ENCODE measurements around the gene SORBS2. TPM values are rescaled to one million over a fixed set of nuclear protein-coding genes. Genes with fewer than 3 reads are reported as not detected.
A peak's percentile ranks its signal among the peaks of the same experiment; 100 is the strongest.

SORBS2 gene
- total RNA-seq, 1 donor = under 0.01 TPM

GRCh38 chr4:185654311-185654710 is 157.7 kb downstream of the SORBS2 start:
- no peak for DNase-seq (ENCODE audit: low read depth in 2 of 3, low spot score in 2 of 3)

GRCh38 chr4:185651851-185652250 is 160.1 kb downstream of the SORBS2 start:
- DNase-seq (ENCODE audit: low read depth in 2 of 3, low spot score in 2 of 3) = no peak

GRCh38 chr4:185651137-185651677 is 160.8 kb downstream of the SORBS2 start:
- no peak for DNase-seq (ENCODE audit: low read depth in 2 of 3, low spot score in 2 of 3)

- DNase-seq (ENCODE audit: low read depth in 2 of 3, low spot score in 2 of 3) = no peak
Observed at GRCh38 chr4:185648631-185649030, 163.4 kb downstream of the SORBS2 start.

GRCh38 chr4:185645403-185645802 is 166.6 kb downstream of the SORBS2 start:
- no peak for DNase-seq (ENCODE audit: low read depth in 2 of 3, low spot score in 2 of 3)

- DNase-seq (ENCODE audit: low read depth in 2 of 3, low spot score in 2 of 3) = no peak
Observed at GRCh38 chr4:185644408-185644807, 167.6 kb downstream of the SORBS2 start.

GRCh38 chr4:185642907-185643306 is 169.1 kb downstream of the SORBS2 start:
- no peak for DNase-seq (ENCODE audit: low read depth in 2 of 3, low spot score in 2 of 3)

- peak in 2 of 3 donors; percentile 43 to 83 for DNase-seq (ENCODE audit: low read depth in 2 of 3, low spot score in 2 of 3)
Observed at GRCh38 chr4:185640811-185641675, 171.0 kb downstream of the SORBS2 start.

GRCh38 chr4:185638548-185639301 is 173.3 kb downstream of the SORBS2 start:
- no peak for DNase-seq (ENCODE audit: low read depth in 2 of 3, low spot score in 2 of 3)

GRCh38 chr4:185638093-185638492 is 173.9 kb downstream of the SORBS2 start:
- peak in 2 of 3 donors; percentile 13 to 19 for DNase-seq (ENCODE audit: low read depth in 2 of 3, low spot score in 2 of 3)

GRCh38 chr4:185637163-185637875 is 174.7 kb downstream of the SORBS2 start:
- DNase-seq (ENCODE audit: low read depth in 2 of 3, low spot score in 2 of 3) = no peak

- DNase-seq (ENCODE audit: low read depth in 2 of 3, low spot score in 2 of 3) = no peak
Observed at GRCh38 chr4:185634066-185634652, 177.8 kb downstream of the SORBS2 start.

GRCh38 chr4:185626798-185627197 is 185.2 kb downstream of the SORBS2 start:
- no peak for DNase-seq (ENCODE audit: low read depth in 2 of 3, low spot score in 2 of 3)

- no peak for DNase-seq (ENCODE audit: low read depth in 2 of 3, low spot score in 2 of 3)
Observed at GRCh38 chr4:185625503-185625902, 186.5 kb downstream of the SORBS2 start.

GRCh38 chr4:185624259-185624589 is 187.8 kb downstream of the SORBS2 start:
- DNase-seq (ENCODE audit: low read depth in 2 of 3, low spot score in 2 of 3) = no peak

GRCh38 chr4:185623444-185624258 is 188.3 kb downstream of the SORBS2 start:
- DNase-seq (ENCODE audit: low read depth in 2 of 3, low spot score in 2 of 3) = no peak

- DNase-seq (ENCODE audit: low read depth in 2 of 3, low spot score in 2 of 3) = no peak
Observed at GRCh38 chr4:185608185-185608584, 203.8 kb downstream of the SORBS2 start.

- no peak for DNase-seq (ENCODE audit: low read depth in 2 of 3, low spot score in 2 of 3)
Observed at GRCh38 chr4:185602397-185602796, 209.6 kb downstream of the SORBS2 start.

- no peak for DNase-seq (ENCODE audit: low read depth in 2 of 3, low spot score in 2 of 3)
Observed at GRCh38 chr4:185600801-185601434, 211.1 kb downstream of the SORBS2 start.

All from hematopoietic multipotent progenitor cell (in vitro differentiated cells).